Measurements from ENCODE around the gene CLCNKB.
"Not testable (repeated sequence)": the region's sequence is repeated elsewhere in the genome, so short reads cannot be mapped to it uniquely, and the experiment has no call there.

Gene CLCNKB

GRCh38 chr1:16061989-16062686 is 18.6 kb downstream of the CLCNKB start:
- DNase-seq = not testable (repeated sequence)

- DNase-seq = not testable (repeated sequence)
Measured at GRCh38 chr1:16062687-16063075, 19.1 kb downstream of the CLCNKB start.

GRCh38 chr1:16063226-16063829 is 19.7 kb downstream of the CLCNKB start:
- no peak for DNase-seq

- DNase-seq = no peak
Measured at GRCh38 chr1:16063921-16064320, 20.3 kb downstream of the CLCNKB start.

- DNase-seq = no peak
Measured at GRCh38 chr1:16064536-16065268, 21.1 kb downstream of the CLCNKB start.

- no peak for DNase-seq
Measured at GRCh38 chr1:16065269-16065576, 21.6 kb downstream of the CLCNKB start.

GRCh38 chr1:16066245-16066644 is 22.7 kb downstream of the CLCNKB start:
- DNase-seq = no peak

GRCh38 chr1:16067127-16067768 is 23.7 kb downstream of the CLCNKB start:
- no peak for DNase-seq

GRCh38 chr1:16067933-16068332 is 24.4 kb downstream of the CLCNKB start:
- no peak for DNase-seq

GRCh38 chr1:16068356-16069270 is 25.0 kb downstream of the CLCNKB start:
- no peak for DNase-seq

- DNase-seq = no peak
Measured at GRCh38 chr1:16070640-16071355, 27.2 kb downstream of the CLCNKB start.

GRCh38 chr1:16071614-16072013 is 28.0 kb downstream of the CLCNKB start:
- no peak for DNase-seq

- DNase-seq = no peak
Measured at GRCh38 chr1:16072095-16072494, 28.5 kb downstream of the CLCNKB start.

- no peak for DNase-seq
Measured at GRCh38 chr1:16072616-16073484, 29.3 kb downstream of the CLCNKB start.

GRCh38 chr1:16073490-16074119 is 30.0 kb downstream of the CLCNKB start, which contains the start of gene FAM131C:
TSS of gene FAM131C (minus strand) at chr1:16073651. CDS start at chr1:16073442, 209 bp downstream.
- no peak for DNase-seq

GRCh38 chr1:16074217-16074616 is 30.6 kb downstream of the CLCNKB start:
- no peak for DNase-seq

- no peak for DNase-seq
Measured at GRCh38 chr1:16075337-16076030, 31.9 kb downstream of the CLCNKB start.

- no peak for DNase-seq
Measured at GRCh38 chr1:16076031-16076864, 32.7 kb downstream of the CLCNKB start.

GRCh38 chr1:16076865-16077238 is 33.3 kb downstream of the CLCNKB start:
- no peak for DNase-seq
